ENCODE measurements around the gene OPA3.

Gene OPA3

DNA sequence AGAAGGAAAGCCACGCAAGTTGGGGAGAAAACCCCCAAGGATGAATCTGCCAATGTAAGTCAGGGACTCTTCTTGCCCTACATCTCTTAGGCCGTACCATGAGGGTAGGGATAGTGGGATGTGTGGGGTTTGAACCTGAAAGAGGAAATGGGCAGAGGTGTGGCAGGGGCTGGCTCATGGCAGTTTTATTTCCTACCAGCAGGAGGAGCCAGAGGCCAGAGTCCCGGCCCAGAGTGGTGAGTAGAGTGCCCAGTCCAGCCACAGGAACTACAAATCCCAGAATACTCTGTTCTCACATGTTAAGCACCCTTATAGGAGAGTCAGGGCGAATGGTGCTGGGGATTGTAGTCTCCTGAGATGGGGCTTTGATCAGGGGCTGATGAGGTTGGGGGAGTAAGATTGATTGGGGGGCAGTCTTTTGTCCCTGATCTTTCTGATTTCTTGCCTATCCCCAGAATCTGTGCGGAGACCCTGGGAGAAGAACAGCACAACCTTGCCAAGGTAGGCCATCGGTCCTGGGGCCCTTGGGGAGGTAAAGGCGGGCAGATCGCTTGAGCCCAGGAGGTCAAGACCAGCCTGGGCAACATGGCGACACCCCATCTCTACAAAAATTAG is 60.9 kb downstream of the OPA3 start:
- Histone ChIP-seq H3K27ac (ENCODE audit: low read length) (no peak overlapping the region), H3K27me3 (ENCODE audit: control insufficient read depth, insufficient read depth, low read length) (no peaks in the 10 kb centered on the region), H3K9me3 (ENCODE audit: control insufficient read depth, insufficient read depth, low read length) (no peaks in the 10 kb centered on the region), H3K4me3 (ENCODE audit: low read length) (no peak overlapping the region), H3K36me3 (ENCODE audit: control insufficient read depth, insufficient read depth, low read length) (peaks cover 24% of the 10 kb centered on the region), H3K4me1 (ENCODE audit: control insufficient read depth, insufficient read depth, low read length) (peaks cover 6% of the 10 kb centered on the region)
- WGBS (ENCODE audit: insufficient coverage, insufficient read length) = no CpG with 5 or more reads among the region's 9 CpGs
- DNase-seq (ENCODE audit: low read depth, low spot score) = peak; percentile 72

DNA sequence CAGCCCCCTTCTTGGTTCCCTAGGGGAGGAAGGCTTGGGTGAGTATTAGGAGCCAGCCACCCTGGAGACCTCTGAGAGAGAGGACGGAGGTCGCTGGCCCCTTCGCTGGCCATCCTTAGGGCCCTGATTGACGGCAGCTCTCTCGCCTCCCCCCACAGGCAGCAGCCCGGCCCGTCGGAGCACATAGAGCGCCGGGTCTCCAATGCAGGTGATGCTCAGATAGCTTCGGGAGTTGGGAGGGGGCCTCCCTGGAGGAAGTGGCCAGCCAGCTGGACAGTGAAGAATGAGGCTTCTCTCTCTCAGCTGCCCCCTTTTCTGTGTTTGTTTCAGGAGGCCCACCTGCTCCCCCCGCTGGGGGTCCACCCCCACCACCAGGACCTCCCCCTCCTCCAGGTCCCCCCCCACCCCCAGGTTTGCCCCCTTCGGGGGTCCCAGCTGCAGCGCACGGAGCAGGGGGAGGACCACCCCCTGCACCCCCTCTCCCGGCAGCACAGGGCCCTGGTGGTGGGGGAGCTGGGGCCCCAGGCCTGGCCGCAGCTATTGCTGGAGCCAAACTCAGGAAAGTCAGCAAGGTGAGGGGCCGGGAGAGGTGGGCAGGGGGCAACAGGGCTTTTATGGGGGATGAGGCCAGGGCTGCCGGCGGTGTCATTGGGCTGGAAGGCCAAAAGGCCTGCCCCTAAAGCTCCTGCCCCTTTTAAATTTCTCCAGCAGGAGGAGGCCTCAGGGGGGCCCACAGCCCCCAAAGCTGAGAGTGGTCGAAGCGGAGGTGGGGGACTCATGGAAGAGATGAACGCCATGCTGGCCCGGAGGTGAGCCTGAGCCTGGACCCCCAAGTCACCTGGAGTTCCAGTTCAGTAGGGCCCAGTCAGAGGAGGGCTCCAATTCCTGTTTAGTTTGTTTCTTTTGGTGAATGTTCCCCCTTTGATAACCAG is 62.3 kb downstream of the OPA3 start:
- no peak for DNase-seq (ENCODE audit: low read depth, low spot score)
- H3K4me3 ChIP-seq (ENCODE audit: low read length) = no peak overlapping the region
- peaks cover 1% of the 10 kb centered on the region; the same call in 1 of the 2 replicates for H3K4me1 ChIP-seq (ENCODE audit: control insufficient read depth, insufficient read depth, low read length)
- no peak overlapping the region for H3K27ac ChIP-seq (ENCODE audit: low read length)
- peaks cover 35% of the 10 kb centered on the region for H3K36me3 ChIP-seq (ENCODE audit: control insufficient read depth, insufficient read depth, low read length)
- no peaks in the 10 kb centered on the region for H3K9me3 ChIP-seq (ENCODE audit: control insufficient read depth, insufficient read depth, low read length)
- H3K27me3 ChIP-seq (ENCODE audit: control insufficient read depth, insufficient read depth, low read length) = no peaks in the 10 kb centered on the region
- no CpG with 5 or more reads among the region's 24 CpGs for WGBS (ENCODE audit: insufficient coverage, insufficient read length)

- Histone ChIP-seq H3K36me3 (ENCODE audit: control insufficient read depth, insufficient read depth, low read length) (peaks cover 22% of the 10 kb centered on the region), H3K9me3 (ENCODE audit: control insufficient read depth, insufficient read depth, low read length) (no peaks in the 10 kb centered on the region), H3K27ac (ENCODE audit: low read length) (no peak overlapping the region), H3K4me3 (ENCODE audit: low read length) (no peak overlapping the region), H3K27me3 (ENCODE audit: control insufficient read depth, insufficient read depth, low read length) (no peaks in the 10 kb centered on the region), H3K4me1 (ENCODE audit: control insufficient read depth, insufficient read depth, low read length) (no peaks in the 10 kb centered on the region; the same call in none of the 2 replicates)
- DNase-seq (ENCODE audit: low read depth, low spot score) = no peak
- no CpG with 5 or more reads among the region's 7 CpGs for WGBS (ENCODE audit: insufficient coverage, insufficient read length)
These were observed 66.2 kb downstream of the OPA3 start for GRCh38 chr19:45518469-45518826.

GRCh38 chr19:45517641-45518468 is 66.7 kb downstream of the OPA3 start:
- no peaks in the 10 kb centered on the region; the same call in 1 of the 2 replicates for H3K4me1 ChIP-seq (ENCODE audit: control insufficient read depth, insufficient read depth, low read length)
- no CpG with 5 or more reads among the region's 50 CpGs for WGBS (ENCODE audit: insufficient coverage, insufficient read length)
- H3K36me3 ChIP-seq (ENCODE audit: control insufficient read depth, insufficient read depth, low read length) = peaks cover 22% of the 10 kb centered on the region
- no peaks in the 10 kb centered on the region for H3K9me3 ChIP-seq (ENCODE audit: control insufficient read depth, insufficient read depth, low read length)
- H3K27ac ChIP-seq (ENCODE audit: low read length) = no peak overlapping the region
- no peaks in the 10 kb centered on the region for H3K27me3 ChIP-seq (ENCODE audit: control insufficient read depth, insufficient read depth, low read length)
- H3K4me3 ChIP-seq (ENCODE audit: low read length) = no peak overlapping the region
- DNase-seq (ENCODE audit: low read depth, low spot score) = no peak

GRCh38 chr19:45517238-45517637 is 67.4 kb downstream of the OPA3 start:
- Histone ChIP-seq H3K9me3 (ENCODE audit: control insufficient read depth, insufficient read depth, low read length) (no peaks in the 10 kb centered on the region), H3K4me1 (ENCODE audit: control insufficient read depth, insufficient read depth, low read length) (no peaks in the 10 kb centered on the region; the same call in 1 of the 2 replicates), H3K27me3 (ENCODE audit: control insufficient read depth, insufficient read depth, low read length) (no peaks in the 10 kb centered on the region), H3K4me3 (ENCODE audit: low read length) (no peak overlapping the region), H3K36me3 (ENCODE audit: control insufficient read depth, insufficient read depth, low read length) (peaks cover 22% of the 10 kb centered on the region), H3K27ac (ENCODE audit: low read length) (no peak overlapping the region)
- no CpG with 5 or more reads among the region's 7 CpGs for WGBS (ENCODE audit: insufficient coverage, insufficient read length)
- DNase-seq (ENCODE audit: low read depth, low spot score) = no peak

DNA sequence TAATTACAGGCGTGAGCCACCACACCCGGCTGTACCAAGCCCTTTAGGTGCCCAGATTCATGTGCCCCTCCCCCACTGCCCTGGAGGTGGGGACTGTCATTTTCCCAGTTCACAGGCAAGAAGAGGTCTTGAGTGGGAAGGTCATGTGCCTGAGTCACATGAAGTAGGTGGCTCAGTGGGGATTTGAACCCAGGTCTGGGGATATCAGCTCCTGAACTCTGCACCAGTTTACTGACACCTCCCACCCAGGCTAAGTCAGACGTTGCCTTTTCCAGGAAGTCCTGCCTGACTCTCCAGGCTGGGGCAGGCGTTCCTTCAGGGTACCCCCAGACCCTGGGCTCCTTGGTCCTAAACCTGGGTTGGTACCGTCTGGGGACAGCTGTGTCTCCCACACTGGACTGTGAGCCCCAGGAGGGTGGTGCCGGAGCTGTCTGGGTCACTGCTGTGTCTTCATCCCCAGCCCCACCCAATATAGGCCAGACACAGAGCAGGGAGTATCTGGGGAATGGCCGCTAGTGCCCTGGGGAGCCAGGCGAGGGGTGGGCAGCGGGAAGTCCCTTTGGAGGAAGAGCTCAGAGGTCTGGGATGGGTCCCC is 68.7 kb downstream of the OPA3 start:
- no CpG with 5 or more reads among the region's 9 CpGs for WGBS (ENCODE audit: insufficient coverage, insufficient read length)
- no peak overlapping the region for H3K27ac ChIP-seq (ENCODE audit: low read length)
- peaks cover 18% of the 10 kb centered on the region for H3K36me3 ChIP-seq (ENCODE audit: control insufficient read depth, insufficient read depth, low read length)
- no peak for DNase-seq (ENCODE audit: low read depth, low spot score)
- H3K9me3 ChIP-seq (ENCODE audit: control insufficient read depth, insufficient read depth, low read length) = no peaks in the 10 kb centered on the region
- H3K4me1 ChIP-seq (ENCODE audit: control insufficient read depth, insufficient read depth, low read length) = no peaks in the 10 kb centered on the region; the same call in 1 of the 2 replicates
- no peak overlapping the region for H3K4me3 ChIP-seq (ENCODE audit: low read length)
- H3K27me3 ChIP-seq (ENCODE audit: control insufficient read depth, insufficient read depth, low read length) = no peaks in the 10 kb centered on the region

DNA sequence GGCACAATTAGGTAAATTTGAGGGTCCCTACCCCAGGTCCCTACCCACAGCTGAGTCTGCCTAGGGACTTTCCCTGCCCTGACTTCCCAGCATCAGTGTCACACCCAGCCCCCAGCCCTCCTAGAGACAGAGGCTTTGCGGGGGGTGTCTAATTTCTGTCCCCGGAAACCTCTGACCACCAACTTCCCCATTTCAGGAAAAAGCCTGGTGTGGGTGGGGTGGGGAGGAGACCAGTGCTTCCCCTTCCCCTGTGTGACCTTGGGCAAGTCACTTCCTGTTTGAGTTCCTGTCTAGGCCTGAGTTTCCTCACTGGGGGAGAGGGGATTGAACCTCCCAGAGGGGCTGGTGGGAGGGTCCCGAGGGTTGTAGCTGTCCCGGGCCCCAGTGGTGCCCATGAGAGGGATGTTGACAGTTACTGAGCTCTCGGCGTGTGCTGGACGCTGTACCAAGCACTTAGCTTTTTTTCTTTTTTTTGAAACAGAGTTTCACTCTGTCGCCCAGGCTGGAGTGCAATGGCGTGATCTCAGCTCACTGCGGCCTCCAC is 69.4 kb downstream of the OPA3 start:
- no peak overlapping the region for H3K4me3 ChIP-seq (ENCODE audit: low read length)
- no peak for DNase-seq (ENCODE audit: low read depth, low spot score)
- H3K36me3 ChIP-seq (ENCODE audit: control insufficient read depth, insufficient read depth, low read length) = peaks cover 14% of the 10 kb centered on the region
- no peaks in the 10 kb centered on the region for H3K27me3 ChIP-seq (ENCODE audit: control insufficient read depth, insufficient read depth, low read length)
- WGBS (ENCODE audit: insufficient coverage, insufficient read length) = no CpG with 5 or more reads among the region's 10 CpGs
- no peak overlapping the region for H3K27ac ChIP-seq (ENCODE audit: low read length)
- H3K4me1 ChIP-seq (ENCODE audit: control insufficient read depth, insufficient read depth, low read length) = no peaks in the 10 kb centered on the region; the same call in 1 of the 2 replicates
- H3K9me3 ChIP-seq (ENCODE audit: control insufficient read depth, insufficient read depth, low read length) = no peaks in the 10 kb centered on the region

DNA sequence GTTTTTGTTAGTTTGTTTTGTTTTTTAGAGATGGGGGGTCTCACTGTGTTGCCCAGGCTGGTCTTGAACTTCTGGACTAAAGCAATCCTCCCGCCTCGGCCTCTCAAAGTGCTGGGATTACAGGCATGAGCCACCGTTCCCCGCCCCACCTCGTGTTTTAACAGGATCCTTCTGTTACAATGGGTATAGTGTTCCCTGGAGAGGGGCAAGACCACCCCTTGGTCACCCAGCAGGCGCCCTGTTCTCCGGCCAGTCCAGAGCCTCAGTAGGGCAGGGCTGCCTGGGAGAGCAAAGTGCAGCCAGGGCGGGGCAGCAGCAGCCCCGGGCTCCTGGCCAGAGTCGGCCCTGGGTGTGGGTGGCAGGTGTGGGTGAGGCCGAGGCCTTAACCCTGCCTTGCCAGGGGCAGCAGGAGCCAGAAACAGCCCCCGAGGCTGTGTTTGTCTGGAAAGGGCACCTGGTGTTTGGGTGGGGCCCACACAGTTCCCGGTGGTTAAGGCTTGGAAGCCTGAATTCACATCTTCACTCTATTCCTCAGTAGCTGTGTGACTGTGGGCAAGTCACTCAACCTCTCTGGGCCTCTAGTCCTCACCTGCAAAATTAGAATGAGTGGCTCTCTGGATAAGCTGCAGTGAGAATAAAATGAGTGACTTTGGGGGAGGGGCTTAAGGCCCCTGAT is 70.1 kb downstream of the OPA3 start:
- Histone ChIP-seq H3K36me3 (ENCODE audit: control insufficient read depth, insufficient read depth, low read length) (peaks cover 11% of the 10 kb centered on the region), H3K27me3 (ENCODE audit: control insufficient read depth, insufficient read depth, low read length) (no peaks in the 10 kb centered on the region), H3K9me3 (ENCODE audit: control insufficient read depth, insufficient read depth, low read length) (no peaks in the 10 kb centered on the region), H3K4me1 (ENCODE audit: control insufficient read depth, insufficient read depth, low read length) (no peaks in the 10 kb centered on the region; the same call in 1 of the 2 replicates), H3K4me3 (ENCODE audit: low read length) (no peak overlapping the region), H3K27ac (ENCODE audit: low read length) (no peak overlapping the region)
- DNase-seq (ENCODE audit: low read depth, low spot score) = no peak
- WGBS (ENCODE audit: insufficient coverage, insufficient read length) = no CpG with 5 or more reads among the region's 13 CpGs

DNA sequence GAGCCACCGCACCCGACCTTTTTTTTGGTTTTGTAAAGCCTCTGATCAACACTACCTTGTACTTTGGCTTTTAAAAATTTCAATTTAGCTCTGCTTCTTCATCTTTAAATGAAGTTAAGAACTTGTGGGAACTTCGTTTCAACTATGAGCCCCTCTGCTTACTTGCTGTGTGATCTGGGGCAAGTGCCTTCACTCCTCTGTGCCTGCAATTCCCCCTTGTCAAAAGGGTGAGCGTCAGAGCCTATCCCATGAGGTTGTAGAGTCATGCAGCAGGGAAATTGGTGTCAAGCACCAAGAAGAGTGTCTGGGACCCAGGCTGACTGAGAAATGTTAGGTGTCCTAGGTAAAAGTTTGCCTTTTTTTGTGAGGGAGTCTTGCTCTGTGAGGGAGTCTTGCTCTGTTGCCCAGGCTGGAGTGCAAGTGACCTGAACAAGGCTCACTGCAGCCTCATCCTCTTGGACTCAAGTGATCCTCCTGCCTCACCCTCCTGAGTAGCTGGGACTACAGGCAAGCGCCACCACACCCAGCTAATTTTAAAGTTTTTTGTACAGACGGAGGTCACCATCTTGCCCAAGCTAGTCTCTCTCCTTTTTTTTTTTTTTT is 71.6 kb downstream of the OPA3 start:
- Histone ChIP-seq H3K36me3 (ENCODE audit: control insufficient read depth, insufficient read depth, low read length) (peaks cover 6% of the 10 kb centered on the region), H3K9me3 (ENCODE audit: control insufficient read depth, insufficient read depth, low read length) (no peaks in the 10 kb centered on the region), H3K27ac (ENCODE audit: low read length) (no peak overlapping the region), H3K4me3 (ENCODE audit: low read length) (no peak overlapping the region), H3K27me3 (ENCODE audit: control insufficient read depth, insufficient read depth, low read length) (no peaks in the 10 kb centered on the region), H3K4me1 (ENCODE audit: control insufficient read depth, insufficient read depth, low read length) (no peaks in the 10 kb centered on the region; the same call in 1 of the 2 replicates)
- no CpG with 5 or more reads among the region's 6 CpGs for WGBS (ENCODE audit: insufficient coverage, insufficient read length)
- no peak for DNase-seq (ENCODE audit: low read depth, low spot score)
